Measurements from ENCODE around the gene TIMP2.

- TF ChIP-seq CTCF (conservative IDR thresholded peaks at IDR 0.05; ENCODE audit: low read length) (no peak), EZH2phosphoT487 (IDR thresholded peaks at IDR 0.05; ENCODE audit: borderline replicate concordance, low read depth, low read length) (no peak)
Observed at GRCh38 chr17:78878261-78878660, 46.9 kb downstream of the TIMP2 start.

Data from OCI-LY7 (cell line).